WTC11 (cell line): ENCODE measurements around the gene ACP1. TPM values are rescaled to one million over a fixed set of nuclear protein-coding genes. Genes with fewer than 3 reads are reported as not detected.

ENCODE experiments used
- ATAC-seq: fragments of 200-7000 bp; cut with Tn5 transposase; 2 replicates; pipeline ENCODE4 v1.10.0; 2021; ENCODE audit warnings: mild to moderate bottlenecking, moderate library complexity
- CTCF ChIA-PET: fragments of 300-600 bp; sonication (Branson Sonifier 250); formaldehyde crosslinking; loops from one replicate; lab custom pipeline; 2021; ENCODE audit warnings: antibody characterized with exemption; lab: Charles Lee
- POLR2A ChIA-PET: fragments of 350-600 bp; sonication (Branson Sonifier 250); formaldehyde crosslinking; loops from one replicate; lab custom pipeline; 2021; ENCODE audit warnings: antibody characterized with exemption; lab: Charles Lee
- DNase-seq: peaks from one replicate; pipeline ENCODE4 v3.0.0; 2021; ENCODE audit warnings: low spot score
- H3K27ac Mint-ChIP-seq: 2 replicates; pipeline ENCODE4 v1.8.0; 2021; ENCODE audit warnings: mixed read lengths
- H3K27me3 Mint-ChIP-seq: 2 replicates; pipeline ENCODE4 v1.8.0; 2021; ENCODE audit warnings: low read depth, mild to moderate bottlenecking, moderate library complexity, mixed read lengths
- H3K36me3 Mint-ChIP-seq: 2 replicates; pipeline ENCODE4 v1.8.0; 2021; ENCODE audit warnings: mixed read lengths
- H3K4me1 Mint-ChIP-seq: 2 replicates; pipeline ENCODE4 v1.8.0; 2022; ENCODE audit warnings: mixed read lengths
- H3K4me3 Mint-ChIP-seq: 2 replicates; pipeline ENCODE4 v1.8.0; 2021; ENCODE audit warnings: mild to moderate bottlenecking, moderate library complexity, mixed read lengths
- H3K9me3 Mint-ChIP-seq: 2 replicates; pipeline ENCODE4 v1.8.0; 2021; ENCODE audit warnings: mixed read lengths
- ATF1 ChIP-seq: sonication (generic); formaldehyde crosslinking; IDR thresholded peaks from 2 replicates; pipeline ENCODE4 v1.8.1; 2023; ENCODE audit warnings: mild to moderate bottlenecking, moderate library complexity, missing genetic modification reagents
- ATF3 ChIP-seq: sonication (generic); formaldehyde crosslinking; conservative IDR thresholded peaks from 2 replicates; pipeline ENCODE4 v1.8.1; 2022; ENCODE audit warnings: mild to moderate bottlenecking, missing genetic modification reagents
- CBFB ChIP-seq: sonication (generic); formaldehyde crosslinking; IDR thresholded peaks from 2 replicates; pipeline ENCODE4 v1.8.1; 2022; ENCODE audit warnings: mild to moderate bottlenecking, low read depth, missing genetic modification reagents
- CREM ChIP-seq: sonication (generic); formaldehyde crosslinking; IDR thresholded peaks from 2 replicates; pipeline ENCODE4 v1.8.1; 2022; ENCODE audit warnings: mild to moderate bottlenecking, missing genetic modification reagents, moderate library complexity
- E2F5 ChIP-seq: sonication (generic); formaldehyde crosslinking; IDR thresholded peaks from 2 replicates; pipeline ENCODE4 v1.8.1; 2022; ENCODE audit warnings: mild to moderate bottlenecking, moderate library complexity, missing genetic modification reagents
- EMX1 ChIP-seq: fragments of 250-450 bp; sonication (Bioruptor Pico); IDR thresholded peaks from 2 replicates; pipeline ENCODE4 v1.8.0; 2021; ENCODE audit warnings: mild to moderate bottlenecking
- ESRRA ChIP-seq: sonication (generic); formaldehyde crosslinking; IDR thresholded peaks from 2 replicates; pipeline ENCODE4 v1.8.1; 2022; ENCODE audit warnings: mild to moderate bottlenecking, missing genetic modification reagents, borderline replicate concordance
- FOXJ3 ChIP-seq: sonication (generic); formaldehyde crosslinking; IDR thresholded peaks from 2 replicates; pipeline ENCODE4 v1.9.0; 2021; ENCODE audit warnings: missing genetic modification reagents, mild to moderate bottlenecking, borderline replicate concordance
- FOXP4 ChIP-seq: sonication (generic); formaldehyde crosslinking; IDR thresholded peaks from 2 replicates; pipeline ENCODE4 v1.8.0; 2022; ENCODE audit warnings: mild to moderate bottlenecking, missing genetic modification reagents
- GABPB1 ChIP-seq: sonication (generic); formaldehyde crosslinking; IDR thresholded peaks from 2 replicates; pipeline ENCODE4 v1.8.1; 2023; ENCODE audit warnings: mild to moderate bottlenecking, missing genetic modification reagents
- HMGXB4 ChIP-seq: sonication (generic); formaldehyde crosslinking; IDR thresholded peaks from 2 replicates; pipeline ENCODE4 v1.8.1; 2023; ENCODE audit warnings: mild to moderate bottlenecking, moderate library complexity, missing genetic modification reagents
- JAZF1 ChIP-seq: fragments of 250-450 bp; sonication (Bioruptor Pico); IDR thresholded peaks from 2 replicates; pipeline ENCODE4 v1.9.0; 2021; ENCODE audit warnings: moderate library complexity, mild to moderate bottlenecking, inconsistent platforms
- KAT7 ChIP-seq: sonication (generic); formaldehyde crosslinking; IDR thresholded peaks from 2 replicates; pipeline ENCODE4 v1.8.1; 2023; ENCODE audit warnings: missing genetic modification reagents, mild to moderate bottlenecking, borderline replicate concordance
- MAX ChIP-seq: sonication (generic); formaldehyde crosslinking; IDR thresholded peaks from 2 replicates; pipeline ENCODE4 v1.8.0; 2022; ENCODE audit warnings: mild to moderate bottlenecking, missing genetic modification reagents
- NFYB ChIP-seq: sonication (generic); formaldehyde crosslinking; conservative IDR thresholded peaks from 2 replicates; pipeline ENCODE4 v1.8.0; 2022; ENCODE audit warnings: low read depth, missing genetic modification reagents
- SMAD4 ChIP-seq: sonication (generic); formaldehyde crosslinking; IDR thresholded peaks from 2 replicates; pipeline ENCODE4 v1.8.0; 2022; ENCODE audit warnings: mild to moderate bottlenecking, missing genetic modification reagents
- TEAD1 ChIP-seq: sonication (generic); formaldehyde crosslinking; IDR thresholded peaks from 2 replicates; pipeline ENCODE4 v1.8.0; 2022; ENCODE audit warnings: mild to moderate bottlenecking, missing genetic modification reagents
- USF2 ChIP-seq: sonication (generic); formaldehyde crosslinking; IDR thresholded peaks from 2 replicates; pipeline ENCODE4 v1.8.1; 2023; ENCODE audit warnings: mild to moderate bottlenecking, missing genetic modification reagents, moderate library complexity
- ZNF232 ChIP-seq: sonication (generic); formaldehyde crosslinking; IDR thresholded peaks from 2 replicates; pipeline ENCODE4 v1.8.0; 2022; ENCODE audit warnings: mild to moderate bottlenecking, missing genetic modification reagents
- ZNF263 ChIP-seq: sonication (generic); formaldehyde crosslinking; IDR thresholded peaks from 2 replicates; pipeline ENCODE4 v1.8.1; 2022; ENCODE audit warnings: low read depth, mild to moderate bottlenecking, moderate library complexity, missing genetic modification reagents
- ZNF281 ChIP-seq: sonication (generic); formaldehyde crosslinking; IDR thresholded peaks from 2 replicates; pipeline ENCODE4 v1.8.0; 2023; ENCODE audit warnings: mild to moderate bottlenecking, missing genetic modification reagents
- ZNF317 ChIP-seq: sonication (generic); formaldehyde crosslinking; IDR thresholded peaks from 2 replicates; pipeline ENCODE4 v1.8.1; 2023; ENCODE audit warnings: low read depth, mild to moderate bottlenecking, moderate library complexity, missing genetic modification reagents, borderline replicate concordance
- total RNA-seq: library from RNA; stranded (reverse); gene quantifications from 3 replicates; pipeline ENCODE4 v1.2.3, GENCODE V29; 2021
- TF ChIP-seq, protein P1 (sequence below): fragments of 250-450 bp; sonication (Bioruptor Pico); IDR thresholded peaks from 2 replicates; pipeline ENCODE4 v1.9.0; 2021; ENCODE audit warnings: mild to moderate bottlenecking
- TF ChIP-seq, protein P2 (sequence below): fragments of 250-450 bp; sonication (Bioruptor Pico); IDR thresholded peaks from 2 replicates; pipeline ENCODE4 v1.9.0; 2021; ENCODE audit warnings: moderate library complexity, mild to moderate bottlenecking, inconsistent platforms, borderline replicate concordance

Gene ACP1
- total RNA-seq, 1 experiment from 2014 or later = 150 TPM

DNA sequence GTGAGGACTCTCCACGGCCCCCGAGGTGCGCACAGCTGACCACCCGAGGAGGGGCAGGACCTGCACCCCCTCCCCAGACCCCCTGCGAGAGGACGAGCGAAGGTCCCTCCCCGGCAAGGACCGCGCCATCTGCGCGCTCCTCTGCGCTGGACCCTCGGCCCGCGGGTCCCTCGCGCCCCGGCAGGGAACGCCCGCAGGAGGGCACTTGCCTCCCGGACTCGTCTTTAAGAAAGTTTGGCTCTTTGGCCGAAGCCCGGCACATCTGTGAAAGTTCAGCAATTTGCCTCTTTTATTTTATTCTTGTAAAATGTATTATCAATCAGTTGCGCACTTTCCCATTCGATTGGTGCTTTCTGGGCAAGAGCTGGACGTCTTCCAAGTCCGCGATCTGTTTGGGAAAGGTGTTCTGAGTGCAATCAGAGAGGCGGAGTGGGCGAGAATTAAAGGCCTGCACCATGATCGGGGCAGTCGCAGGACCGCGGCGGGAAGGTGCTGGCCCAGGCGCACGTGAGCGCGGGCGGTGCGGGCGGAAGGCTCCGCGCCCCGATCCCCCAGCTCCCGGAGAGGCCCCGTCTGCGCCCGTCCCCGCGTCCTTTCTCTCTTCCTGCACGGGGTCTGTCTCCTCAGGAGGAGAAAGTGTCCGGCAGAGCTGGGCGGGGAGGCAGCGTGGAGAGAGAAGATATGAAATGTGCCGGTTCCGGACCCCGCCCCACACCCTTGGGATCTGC lies 24.8 kb downstream of the ACP1 start:
- DNase-seq (peak; percentile 40), ATAC-seq (peak; percentile 29)
- peak overlapping the region; percentile 80 for H3K4me3 Mint-ChIP-seq
- ChIA-PET CTCF (interaction anchor here (0.7 to 2.0 kb wide), 14 partner anchors 20 to 387 kb away, joined by 3 to 13 read pairs (median 4); partner anchors contain the start of gene TMEM18), POLR2A (interaction anchor here (1.1 kb wide), 1 partner anchor 26 kb away, joined by 4 read pairs; the partner anchor contains the start of gene SH3YL1)
- no peaks in the 10 kb centered on the region for H3K9me3 Mint-ChIP-seq
- no peaks in the 10 kb centered on the region for H3K36me3 Mint-ChIP-seq
- peaks cover 63% of the 10 kb centered on the region for H3K27me3 Mint-ChIP-seq
- peaks cover 29% of the 10 kb centered on the region for H3K4me1 Mint-ChIP-seq
- H3K27ac Mint-ChIP-seq = no peak overlapping the region
- no peak for TF ChIP-seq ZNF232
- peak; percentile 63; the same call in 1 of the 2 replicates for TF ChIP-seq MAX (CRISPR knock-in tag)
- TF ChIP-seq, protein P1, sequence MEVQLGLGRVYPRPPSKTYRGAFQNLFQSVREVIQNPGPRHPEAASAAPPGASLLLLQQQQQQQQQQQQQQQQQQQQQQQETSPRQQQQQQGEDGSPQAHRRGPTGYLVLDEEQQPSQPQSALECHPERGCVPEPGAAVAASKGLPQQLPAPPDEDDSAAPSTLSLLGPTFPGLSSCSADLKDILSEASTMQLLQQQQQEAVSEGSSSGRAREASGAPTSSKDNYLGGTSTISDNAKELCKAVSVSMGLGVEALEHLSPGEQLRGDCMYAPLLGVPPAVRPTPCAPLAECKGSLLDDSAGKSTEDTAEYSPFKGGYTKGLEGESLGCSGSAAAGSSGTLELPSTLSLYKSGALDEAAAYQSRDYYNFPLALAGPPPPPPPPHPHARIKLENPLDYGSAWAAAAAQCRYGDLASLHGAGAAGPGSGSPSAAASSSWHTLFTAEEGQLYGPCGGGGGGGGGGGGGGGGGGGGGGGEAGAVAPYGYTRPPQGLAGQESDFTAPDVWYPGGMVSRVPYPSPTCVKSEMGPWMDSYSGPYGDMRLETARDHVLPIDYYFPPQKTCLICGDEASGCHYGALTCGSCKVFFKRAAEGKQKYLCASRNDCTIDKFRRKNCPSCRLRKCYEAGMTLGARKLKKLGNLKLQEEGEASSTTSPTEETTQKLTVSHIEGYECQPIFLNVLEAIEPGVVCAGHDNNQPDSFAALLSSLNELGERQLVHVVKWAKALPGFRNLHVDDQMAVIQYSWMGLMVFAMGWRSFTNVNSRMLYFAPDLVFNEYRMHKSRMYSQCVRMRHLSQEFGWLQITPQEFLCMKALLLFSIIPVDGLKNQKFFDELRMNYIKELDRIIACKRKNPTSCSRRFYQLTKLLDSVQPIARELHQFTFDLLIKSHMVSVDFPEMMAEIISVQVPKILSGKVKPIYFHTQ (CRISPR knock-in tag) = no peak
- TF ChIP-seq ZNF263 (CRISPR knock-in tag) = no peak
- TF ChIP-seq USF2 (CRISPR knock-in tag) = 0 out of 2 replicates have a peak, but pooled peaks have one; percentile 33
- no peak for TF ChIP-seq ZNF317 (CRISPR knock-in tag)
- TF ChIP-seq, protein P2, sequence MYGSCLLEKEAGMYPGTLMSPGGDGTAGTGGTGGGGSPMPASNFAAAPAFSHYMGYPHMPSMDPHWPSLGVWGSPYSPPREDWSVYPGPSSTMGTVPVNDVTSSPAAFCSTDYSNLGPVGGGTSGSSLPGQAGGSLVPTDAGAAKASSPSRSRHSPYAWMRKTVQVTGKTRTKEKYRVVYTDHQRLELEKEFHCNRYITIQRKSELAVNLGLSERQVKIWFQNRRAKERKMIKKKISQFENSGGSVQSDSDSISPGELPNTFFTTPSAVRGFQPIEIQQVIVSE (CRISPR knock-in tag) = no peak
- TF ChIP-seq EMX1 = no peak
- TF ChIP-seq E2F5 = 0 out of 2 replicates have a peak, but pooled peaks have one; percentile 24
- no peak for TF ChIP-seq CBFB (CRISPR knock-in tag)
- no peak for TF ChIP-seq JAZF1 (CRISPR knock-in tag)
- no peak for TF ChIP-seq SMAD4 (CRISPR knock-in tag)
- no peak for TF ChIP-seq ESRRA
- no peak for TF ChIP-seq KAT7 (CRISPR knock-in tag)
- no peak for TF ChIP-seq NFYB (CRISPR knock-in tag)
- TF ChIP-seq ATF3 (CRISPR knock-in tag) = no peak
- TF ChIP-seq ATF1 (CRISPR knock-in tag) = no peak
- TF ChIP-seq HMGXB4 (CRISPR knock-in tag) = peak; percentile 54; the same call in 1 of the 2 replicates
- 0 out of 2 replicates have a peak, but pooled peaks have one; percentile 49 for TF ChIP-seq ZNF281 (CRISPR knock-in tag)
- 0 out of 2 replicates have a peak, but pooled peaks have one; percentile 9 for TF ChIP-seq GABPB1 (CRISPR knock-in tag)
- TF ChIP-seq TEAD1 (CRISPR knock-in tag) = no peak
- TF ChIP-seq CREM (CRISPR knock-in tag) = no peak
- no peak for TF ChIP-seq FOXJ3 (CRISPR knock-in tag)
- TF ChIP-seq FOXP4 = peak; percentile 59; the same call in 1 of the 2 replicates
